ENCODE measurements around the gene FHIT. TPM values are rescaled to one million over a fixed set of nuclear protein-coding genes. Genes with fewer than 3 reads are reported as not detected.
A peak's percentile ranks its signal among the peaks of the same experiment; 100 is the strongest.

Gene FHIT
- total and polyA plus RNA-seq, 2 experiments from 2014 or later, result 9.7 to 16.2 TPM

DNA sequence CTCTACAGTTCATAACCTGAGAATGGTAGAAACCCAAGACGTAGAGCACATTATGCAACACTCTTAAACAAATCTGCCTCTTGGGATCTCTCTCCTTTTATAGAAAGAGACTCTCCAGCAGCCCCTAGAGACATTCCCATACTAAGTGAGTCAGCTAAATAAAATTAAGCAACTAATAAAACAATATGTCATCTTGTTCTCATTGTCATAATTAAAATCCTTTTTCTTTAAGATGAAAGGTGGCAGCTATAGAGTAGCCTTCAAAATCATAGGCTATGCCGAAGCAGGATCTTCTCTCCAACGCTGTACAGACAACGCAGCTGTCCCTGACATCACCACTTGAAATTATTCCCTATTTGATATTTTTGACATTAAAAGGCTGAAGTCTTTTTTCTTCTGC lies 790.0 kb downstream of the FHIT start:
- Histone ChIP-seq H3K4me1 (ENCODE audit: insufficient read depth) (no peaks in the 10 kb centered on the region), H3K79me2 (no peaks in the 10 kb centered on the region), H2AFZ (no peak overlapping the region), H3K27me3 (no peaks in the 10 kb centered on the region), H3K4me2 (no peak overlapping the region), H3K27ac (no peak overlapping the region), H3K9me2 (replicated peaks; ENCODE audit: insufficient read depth) (no peaks in the 10 kb centered on the region), H3K9me3 (ENCODE audit: low read depth) (no peaks in the 10 kb centered on the region), H3K36me3 (replicated peaks; ENCODE audit: insufficient read depth, low read depth) (no peaks in the 10 kb centered on the region), H3K4me3 (no peak overlapping the region), H4K20me1 (ENCODE audit: insufficient read depth, poor library complexity, severe bottlenecking) (no peaks in the 10 kb centered on the region)
- 88% methylated on average over 4 of the region's 4 CpGs for WGBS (ENCODE audit: low lambda C conversion rate, missing lambda C conversion rate)
- no peak for TF ChIP-seq EZH2 (IDR thresholded peaks at IDR 0.05; ENCODE audit: borderline replicate concordance)
- no peak for TF ChIP-seq EZH2phosphoT487 (IDR thresholded peaks at IDR 0.05; ENCODE audit: low read depth, severe bottlenecking, unreplicated experiment)
- TF ChIP-seq CTCF (IDR thresholded peaks at IDR 0.05; ENCODE audit: poor library complexity), result no peak
- DNase-seq (ENCODE audit: low spot score), result no peak

DNA sequence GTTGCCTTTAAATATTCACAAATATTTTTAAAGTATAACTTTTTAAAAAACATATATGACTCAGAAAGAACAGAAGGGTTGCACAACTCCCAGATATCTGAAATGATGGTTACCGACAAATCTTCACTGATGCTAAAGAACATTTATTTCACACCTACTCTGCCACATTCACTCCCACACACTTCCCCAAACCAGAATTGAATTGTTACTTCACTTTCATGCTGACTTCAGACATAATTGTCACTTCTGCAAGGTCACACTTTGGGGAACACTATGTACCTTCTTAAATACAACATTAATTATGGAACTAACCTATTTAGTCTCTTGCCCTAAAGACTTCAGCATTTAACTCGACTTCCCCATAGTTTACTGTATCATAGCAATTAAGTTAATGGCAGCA lies 795.1 kb downstream of the FHIT start:
- H3K4me2 ChIP-seq, result no peak overlapping the region
- H3K27me3 ChIP-seq, result no peaks in the 10 kb centered on the region
- no peak overlapping the region for H3K4me3 ChIP-seq
- no peak overlapping the region for H3K27ac ChIP-seq
- TF ChIP-seq CTCF (IDR thresholded peaks at IDR 0.05; ENCODE audit: poor library complexity), result no peak
- no peak for TF ChIP-seq EZH2 (IDR thresholded peaks at IDR 0.05; ENCODE audit: borderline replicate concordance)
- no peak for TF ChIP-seq EZH2phosphoT487 (IDR thresholded peaks at IDR 0.05; ENCODE audit: low read depth, severe bottlenecking, unreplicated experiment)
- no peaks in the 10 kb centered on the region for H3K9me2 ChIP-seq (replicated peaks; ENCODE audit: insufficient read depth)
- H3K36me3 ChIP-seq (replicated peaks; ENCODE audit: insufficient read depth, low read depth), result no peaks in the 10 kb centered on the region
- no peaks in the 10 kb centered on the region for H3K79me2 ChIP-seq
- H4K20me1 ChIP-seq (ENCODE audit: insufficient read depth, poor library complexity, severe bottlenecking), result no peaks in the 10 kb centered on the region
- DNase-seq (ENCODE audit: low spot score), result no peak
- H3K4me1 ChIP-seq (ENCODE audit: insufficient read depth), result no peaks in the 10 kb centered on the region
- H2AFZ ChIP-seq, result no peak overlapping the region
- no peaks in the 10 kb centered on the region for H3K9me3 ChIP-seq (ENCODE audit: low read depth)
- 82% methylated on average over 2 of the region's 2 CpGs for WGBS (ENCODE audit: low lambda C conversion rate, missing lambda C conversion rate)

DNA sequence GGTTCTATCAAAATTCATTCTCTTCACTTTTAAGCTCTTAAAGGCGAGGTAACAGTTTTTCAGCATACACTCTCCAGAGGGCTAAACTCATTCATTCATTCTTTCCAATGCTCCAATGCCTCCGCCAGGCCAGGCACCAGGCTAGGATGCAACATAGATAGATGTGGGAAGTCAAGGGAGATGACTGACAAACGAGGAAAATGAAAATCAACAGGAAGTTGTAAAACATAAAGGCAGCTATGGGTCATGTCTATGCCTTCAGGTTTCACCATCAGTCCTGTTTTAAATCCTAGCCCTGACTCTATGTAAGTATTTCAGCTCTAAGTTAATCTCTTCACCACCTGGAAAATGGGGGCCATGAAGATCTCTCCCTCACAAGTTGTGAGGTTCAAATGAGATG lies 797.9 kb downstream of the FHIT start:
- no peak for DNase-seq (ENCODE audit: low spot score)
- H3K4me2 ChIP-seq, result no peak overlapping the region
- 78% methylated on average over 3 of the region's 3 CpGs for WGBS (ENCODE audit: low lambda C conversion rate, missing lambda C conversion rate)
- no peaks in the 10 kb centered on the region for H4K20me1 ChIP-seq (ENCODE audit: insufficient read depth, poor library complexity, severe bottlenecking)
- no peak overlapping the region for H3K4me3 ChIP-seq
- H3K36me3 ChIP-seq (replicated peaks; ENCODE audit: insufficient read depth, low read depth), result no peaks in the 10 kb centered on the region
- no peak overlapping the region for H2AFZ ChIP-seq
- no peaks in the 10 kb centered on the region for H3K79me2 ChIP-seq
- no peaks in the 10 kb centered on the region for H3K27me3 ChIP-seq
- H3K9me2 ChIP-seq (replicated peaks; ENCODE audit: insufficient read depth), result no peaks in the 10 kb centered on the region
- TF ChIP-seq EZH2phosphoT487 (IDR thresholded peaks at IDR 0.05; ENCODE audit: low read depth, severe bottlenecking, unreplicated experiment), result no peak
- TF ChIP-seq CTCF (IDR thresholded peaks at IDR 0.05; ENCODE audit: poor library complexity), result no peak
- no peak for TF ChIP-seq EZH2 (IDR thresholded peaks at IDR 0.05; ENCODE audit: borderline replicate concordance)
- no peak overlapping the region for H3K27ac ChIP-seq
- H3K4me1 ChIP-seq (ENCODE audit: insufficient read depth), result no peaks in the 10 kb centered on the region
- no peaks in the 10 kb centered on the region for H3K9me3 ChIP-seq (ENCODE audit: low read depth)

DNA sequence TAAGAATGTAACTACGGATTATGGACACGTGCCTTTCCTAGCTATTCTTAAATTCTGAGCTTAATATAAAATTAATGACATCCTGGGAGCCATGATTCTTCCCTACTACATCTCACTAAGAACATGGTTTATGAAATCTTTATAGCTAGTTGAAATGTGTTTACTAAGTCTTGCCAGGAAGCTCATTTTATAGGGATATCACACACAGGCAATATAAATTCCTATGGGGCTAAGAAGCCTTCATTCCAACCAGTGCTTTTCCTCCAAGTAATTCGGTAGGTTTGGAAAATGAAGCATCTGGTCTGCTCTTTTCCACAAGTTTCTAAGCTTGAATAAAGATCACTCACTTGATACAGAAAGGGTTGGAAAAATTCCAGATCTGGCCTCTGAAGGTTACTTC lies 802.6 kb downstream of the FHIT start:
- H3K36me3 ChIP-seq (replicated peaks; ENCODE audit: insufficient read depth, low read depth), result no peaks in the 10 kb centered on the region
- no peaks in the 10 kb centered on the region for H3K9me3 ChIP-seq (ENCODE audit: low read depth)
- no peaks in the 10 kb centered on the region for H3K79me2 ChIP-seq
- no peaks in the 10 kb centered on the region for H3K9me2 ChIP-seq (replicated peaks; ENCODE audit: insufficient read depth)
- peak; percentile 16 for DNase-seq (ENCODE audit: low spot score)
- 46% methylated on average over 3 of the region's 3 CpGs for WGBS (ENCODE audit: low lambda C conversion rate, missing lambda C conversion rate)
- no peak overlapping the region for H3K4me2 ChIP-seq
- no peaks in the 10 kb centered on the region for H4K20me1 ChIP-seq (ENCODE audit: insufficient read depth, poor library complexity, severe bottlenecking)
- TF ChIP-seq CTCF (IDR thresholded peaks at IDR 0.05; ENCODE audit: poor library complexity) (no peak), EZH2phosphoT487 (IDR thresholded peaks at IDR 0.05; ENCODE audit: low read depth, severe bottlenecking, unreplicated experiment) (no peak), EZH2 (IDR thresholded peaks at IDR 0.05; ENCODE audit: borderline replicate concordance) (no peak)
- H3K4me3 ChIP-seq, result no peak overlapping the region
- H3K27me3 ChIP-seq, result no peaks in the 10 kb centered on the region
- no peaks in the 10 kb centered on the region for H3K4me1 ChIP-seq (ENCODE audit: insufficient read depth)
- no peak overlapping the region for H2AFZ ChIP-seq
- no peak overlapping the region for H3K27ac ChIP-seq

All from hepatocyte (in vitro differentiated cells).